Activated naive CD4-positive, alpha-beta T cell treated with anti-CD3 and anti-CD28 coated beads, Interleukin-2, amount 50 U/mL, for 16 hours (primary cell): ENCODE measurements around the gene GLI3.

Experiments
- DNase-seq: peaks from one replicate; pipeline ENCODE4 v3.0.0-alpha.2; 2020

The GLI3 gene

DNA sequence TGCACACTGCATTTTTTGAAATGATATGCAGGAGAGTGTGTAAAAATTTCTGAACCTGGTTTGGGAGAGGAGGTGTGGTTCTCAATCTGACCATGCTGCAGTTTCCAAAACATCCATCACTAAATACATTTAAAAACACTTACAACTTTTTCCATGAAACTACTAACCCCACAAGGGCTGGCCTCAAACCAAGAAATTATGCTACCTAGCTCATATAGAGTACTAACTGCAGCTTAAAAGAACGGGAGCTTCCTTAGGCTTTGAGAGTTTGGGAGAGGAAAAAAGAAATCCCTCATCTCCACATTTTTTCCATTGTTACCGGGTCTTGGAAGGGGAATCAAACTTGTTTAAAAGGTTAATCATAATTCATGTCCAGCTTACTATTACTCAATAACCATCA is 214.2 kb downstream of the GLI3 start:
- no peak for DNase-seq

DNA sequence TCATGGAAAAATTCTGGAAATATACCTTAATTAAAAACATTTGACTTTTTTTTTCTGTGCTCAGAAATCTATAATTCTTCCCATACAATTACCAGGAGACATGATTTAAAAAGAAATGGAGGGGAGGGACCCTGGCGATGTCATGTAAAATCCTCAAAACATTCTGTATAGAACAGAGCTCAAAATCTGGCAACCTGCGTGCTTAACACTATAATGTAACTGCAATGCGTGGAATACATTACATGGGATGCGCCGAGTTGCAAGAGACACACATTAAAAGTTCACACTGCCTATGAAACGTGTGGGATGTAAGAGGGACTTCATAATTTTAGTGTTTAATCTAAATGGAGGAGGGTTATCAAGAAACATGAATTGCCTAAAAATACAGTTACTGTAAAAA is 215.0 kb downstream of the GLI3 start:
- DNase-seq, result no peak

DNA sequence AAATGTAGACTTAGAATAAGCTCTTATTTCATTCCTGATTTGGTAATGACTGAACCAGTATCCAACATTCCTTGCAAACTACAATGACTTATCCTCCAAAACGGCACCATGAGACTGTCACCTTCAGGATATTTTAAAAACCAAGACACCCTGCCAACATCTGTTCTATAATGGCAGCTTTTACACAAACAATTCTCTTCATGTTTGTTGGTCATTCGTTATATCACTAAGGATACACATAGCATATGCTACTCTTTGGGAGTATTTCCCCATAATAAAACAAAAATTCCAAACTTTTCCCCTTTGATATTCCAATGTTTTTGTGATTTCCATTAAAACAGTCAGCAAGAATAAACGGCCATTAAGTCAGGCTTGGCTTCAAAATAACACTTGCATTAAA is 215.4 kb downstream of the GLI3 start:
- no peak for DNase-seq

GRCh38 chr7:42020061-42020460 is 216.9 kb downstream of the GLI3 start:
- no peak for DNase-seq

DNA sequence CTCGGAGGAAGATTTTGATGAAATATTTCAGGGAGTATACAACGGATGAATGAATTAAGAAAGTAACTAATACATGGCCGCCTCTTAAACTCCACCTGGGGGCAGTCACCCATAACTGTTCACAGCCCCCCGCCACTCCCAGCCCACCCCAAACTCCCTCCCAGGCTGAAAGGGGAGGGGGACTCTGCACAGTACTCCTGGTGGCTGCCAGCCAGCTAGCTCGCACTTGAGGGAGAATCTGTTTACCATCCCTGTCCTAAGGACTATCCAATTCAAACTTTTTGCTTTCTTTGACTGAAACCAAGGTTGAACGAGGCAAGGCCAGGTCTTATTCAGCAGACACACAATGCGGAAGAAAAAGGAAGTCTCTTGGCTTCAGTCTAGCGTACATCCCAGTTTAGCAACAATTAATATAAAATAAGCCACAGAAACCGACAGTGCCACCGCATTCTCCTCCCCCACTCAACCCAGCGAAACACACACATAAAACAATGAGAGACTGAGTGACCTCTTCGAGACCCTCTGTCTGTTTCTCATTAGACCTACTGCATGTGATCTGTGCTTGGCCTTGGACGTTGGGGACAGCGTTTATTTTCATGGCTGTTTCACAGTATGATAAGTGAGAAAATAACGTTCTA is 219.5 kb downstream of the GLI3 start:
- no peak for DNase-seq

DNA sequence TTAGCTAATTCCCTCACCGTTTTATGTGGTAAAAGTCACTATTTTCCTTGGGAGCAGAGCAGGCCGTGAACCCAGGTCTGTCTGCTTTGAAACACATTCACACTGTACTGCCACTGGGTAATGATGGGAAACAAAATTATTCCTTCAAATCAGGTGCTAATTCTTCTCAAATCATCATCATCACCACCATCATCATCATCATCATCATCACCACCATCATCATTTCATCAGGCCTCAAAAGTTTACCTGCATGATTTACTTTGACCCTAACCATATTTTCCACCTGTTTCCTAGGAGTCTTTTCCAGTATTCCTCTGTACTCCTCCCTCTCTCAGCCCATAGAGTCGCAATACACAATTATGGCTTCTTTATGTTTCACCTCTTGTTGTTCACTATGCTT is 220.5 kb downstream of the GLI3 start:
- DNase-seq, result no peak

- DNase-seq, result peak; percentile 14
Measured at GRCh38 chr7:42014625-42015618, 222.1 kb downstream of the GLI3 start.

GRCh38 chr7:42012786-42013360 is 224.1 kb downstream of the GLI3 start:
- no peak for DNase-seq

- DNase-seq, result no peak
Measured at GRCh38 chr7:42012313-42012712, 224.7 kb downstream of the GLI3 start.

GRCh38 chr7:42011846-42012245 is 225.2 kb downstream of the GLI3 start:
- no peak for DNase-seq

DNA sequence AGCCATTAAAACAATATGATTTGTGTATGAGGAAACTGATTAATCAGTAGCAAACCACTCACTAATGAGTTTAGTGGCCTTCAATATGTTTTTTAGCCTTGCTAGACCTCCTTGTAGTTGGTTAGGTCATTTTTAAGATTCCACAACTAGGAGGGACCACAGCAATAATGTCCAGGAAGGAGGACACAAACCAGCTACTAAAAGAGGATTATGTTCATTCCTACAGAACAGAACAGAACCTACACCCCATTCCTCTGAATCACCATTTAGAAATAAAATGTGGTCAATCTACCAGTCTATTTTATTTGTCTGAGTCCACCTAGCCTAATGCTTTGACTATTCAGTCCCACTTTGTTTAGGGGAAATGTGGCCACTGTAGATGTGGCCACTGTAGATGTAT is 226.3 kb downstream of the GLI3 start:
- DNase-seq, result no peak

DNA sequence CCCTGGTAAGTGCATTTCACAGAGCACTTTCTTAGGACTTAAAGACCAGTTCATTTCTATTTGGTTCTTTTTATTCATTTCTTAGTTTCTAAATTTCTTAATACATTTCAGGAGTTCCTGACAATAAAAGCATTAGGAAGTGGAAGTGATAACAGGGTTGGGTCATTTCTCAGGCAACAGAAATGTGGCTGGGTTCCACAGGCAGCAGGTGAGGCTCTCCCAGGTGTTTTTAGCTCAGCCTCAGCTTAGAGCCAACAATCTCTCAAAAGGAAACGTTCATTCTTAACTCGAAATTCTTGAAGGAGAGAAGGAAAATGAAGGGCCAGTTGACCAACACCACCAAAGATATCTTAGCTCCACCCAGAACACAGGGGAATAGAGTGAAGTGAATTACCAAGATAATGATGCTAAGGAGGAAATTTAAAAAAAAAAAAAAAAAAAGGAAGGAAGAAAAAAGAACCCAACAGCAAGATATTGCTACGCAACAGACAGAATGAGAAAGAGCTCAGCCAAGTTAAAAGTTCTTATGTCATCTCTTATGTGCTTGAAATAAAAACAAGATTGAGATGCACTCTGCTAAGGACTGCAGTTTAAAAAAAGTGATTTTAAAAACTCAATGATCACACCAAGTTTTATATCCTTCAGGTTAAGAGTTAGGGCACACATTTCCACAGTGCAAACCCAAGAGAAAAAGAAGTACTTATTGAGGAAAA is 230.1 kb downstream of the GLI3 start:
- no peak for DNase-seq

DNA sequence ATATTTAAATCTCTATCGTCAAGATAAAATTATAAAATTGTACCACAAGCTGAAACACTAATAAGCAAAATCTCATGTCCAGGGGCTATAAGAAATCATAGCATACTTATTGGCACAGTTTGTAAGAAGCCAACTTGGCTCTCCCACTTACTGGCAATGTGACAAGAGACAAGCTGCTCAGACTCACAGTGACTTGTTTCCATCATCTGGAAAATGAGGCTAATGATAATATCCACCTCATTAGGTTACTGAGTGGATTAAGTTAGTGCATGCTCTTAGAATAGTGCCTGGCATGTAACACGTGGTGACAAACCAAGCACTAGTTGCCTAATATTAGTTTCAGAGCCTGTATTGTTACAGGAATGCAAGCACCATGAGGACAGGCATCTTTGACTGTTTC is 234.4 kb downstream of the GLI3 start:
- DNase-seq, result no peak

- no peak for DNase-seq
Measured at GRCh38 chr7:41999736-42000283, 237.2 kb downstream of the GLI3 start.

DNA sequence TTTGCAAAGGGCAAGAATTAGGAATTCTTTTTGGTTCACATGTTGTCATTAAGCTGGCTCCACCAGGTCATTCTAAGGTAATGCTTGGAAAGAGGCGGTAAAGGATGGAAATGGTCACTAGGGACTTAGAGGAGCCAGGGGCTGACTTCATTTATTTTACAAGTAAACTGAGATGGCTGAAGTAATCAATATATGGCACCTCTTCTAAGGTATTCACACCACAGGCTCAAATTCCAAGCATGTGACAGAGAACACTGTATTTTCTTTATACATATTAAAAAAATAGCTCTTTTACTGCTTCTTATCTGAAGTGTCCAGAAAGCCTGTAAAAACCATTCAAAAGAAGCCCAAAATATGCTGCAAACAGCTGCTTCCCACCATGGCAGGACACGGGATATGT is 239.0 kb downstream of the GLI3 start:
- DNase-seq, result no peak

GRCh38 chr7:41997151-41997550 is 239.9 kb downstream of the GLI3 start:
- DNase-seq, result no peak

DNA sequence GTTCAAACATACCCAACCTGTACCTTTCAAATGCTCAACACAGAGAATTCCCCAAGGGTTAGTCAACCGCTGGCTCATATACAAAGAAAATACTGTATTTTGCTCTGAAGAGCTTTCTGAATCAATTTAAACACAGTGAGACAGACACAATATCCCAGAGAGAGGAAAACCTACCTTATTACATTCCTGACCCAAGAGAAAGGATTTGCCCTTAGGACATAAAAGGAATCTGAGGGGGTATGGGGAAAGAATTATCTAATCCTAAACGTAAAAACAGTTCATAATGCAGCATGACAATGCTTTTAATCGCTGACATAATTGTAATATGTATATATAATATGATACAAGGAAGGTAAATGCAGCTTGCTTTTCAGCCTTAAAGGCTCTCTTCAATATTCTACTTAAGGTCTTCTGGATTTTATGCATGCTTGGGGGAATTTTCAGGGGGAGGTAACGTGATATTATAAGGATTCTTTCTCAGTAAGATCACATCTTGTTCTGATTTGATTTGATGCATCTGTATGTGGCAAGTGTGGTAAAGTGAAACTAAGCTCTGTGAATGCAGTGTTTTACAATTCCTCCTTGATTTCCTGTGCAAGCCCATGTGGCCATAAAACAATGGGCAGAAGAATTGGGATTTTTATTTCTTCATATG is 240.5 kb downstream of the GLI3 start:
- DNase-seq, result no peak

- no peak for DNase-seq
Measured at GRCh38 chr7:41995632-41996271, 241.3 kb downstream of the GLI3 start.

DNA sequence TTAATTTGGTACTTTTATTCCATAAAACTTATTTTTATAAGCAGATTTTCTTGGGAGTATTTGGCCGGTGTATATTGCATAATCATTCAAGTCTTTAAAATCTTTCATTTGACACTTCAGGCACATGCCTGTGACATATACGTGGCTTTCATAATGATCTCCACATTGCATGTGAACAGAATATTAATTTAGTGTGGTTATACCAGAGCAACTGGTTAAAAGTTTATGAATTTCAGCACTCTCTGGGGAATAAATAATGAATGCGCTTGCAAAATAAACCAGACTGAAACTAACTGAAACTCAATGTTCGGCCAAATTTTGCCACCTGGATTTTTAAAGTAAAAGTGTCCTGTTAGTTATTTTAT is 242.3 kb downstream of the GLI3 start:
- DNase-seq, result no peak

- no peak for DNase-seq
Measured at GRCh38 chr7:41994036-41994745, 242.8 kb downstream of the GLI3 start.
